GM21825 (cell line): ENCODE data around the gene ACTR3C.
A peak's percentile ranks its signal among the peaks of the same experiment; 100 is the strongest.
"Not testable (repeated sequence)": the region's sequence is repeated elsewhere in the genome, so short reads cannot be mapped to it uniquely, and the experiment has no call there.

Experiments used
- ATAC-seq: cut with Tn5 transposase; IDR thresholded peaks from one replicate; pipeline ENCODE4 v1.9.1; 2021; ENCODE audit warnings: mild to moderate bottlenecking, moderate library complexity; ENCODE audit not compliant: unreplicated experiment

The ACTR3C gene

GRCh38 chr7:150285849-150286754 is 37.2 kb downstream of the ACTR3C start:
- peak; percentile 63 for ATAC-seq

GRCh38 chr7:150283608-150284007 is 39.7 kb downstream of the ACTR3C start:
- ATAC-seq = not testable (repeated sequence)

DNA sequence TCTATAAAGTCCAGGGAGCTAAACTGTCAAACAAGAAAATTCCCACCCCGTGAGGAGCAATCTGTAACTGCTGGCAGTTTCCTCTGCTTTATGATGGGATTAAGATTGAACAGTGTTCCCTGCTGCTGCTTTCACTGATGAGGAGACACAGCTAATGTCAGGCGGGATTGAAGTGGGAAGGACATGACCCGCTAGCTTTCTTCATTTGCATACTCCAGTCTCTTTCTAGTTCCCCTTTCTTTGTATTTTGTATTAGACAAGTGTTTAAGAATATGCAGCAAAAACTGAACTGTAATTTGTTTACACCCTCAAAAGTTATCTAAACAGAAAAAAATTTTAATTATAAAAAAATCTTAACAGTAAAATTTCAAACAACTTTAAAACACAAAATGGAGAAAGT is 40.2 kb downstream of the ACTR3C start:
- ATAC-seq = not testable (repeated sequence)

GRCh38 chr7:150281681-150282403 is 41.5 kb downstream of the ACTR3C start:
- ATAC-seq = not testable (repeated sequence)

GRCh38 chr7:150278383-150278782 is 45.0 kb downstream of the ACTR3C start:
- ATAC-seq = not testable (repeated sequence)

DNA sequence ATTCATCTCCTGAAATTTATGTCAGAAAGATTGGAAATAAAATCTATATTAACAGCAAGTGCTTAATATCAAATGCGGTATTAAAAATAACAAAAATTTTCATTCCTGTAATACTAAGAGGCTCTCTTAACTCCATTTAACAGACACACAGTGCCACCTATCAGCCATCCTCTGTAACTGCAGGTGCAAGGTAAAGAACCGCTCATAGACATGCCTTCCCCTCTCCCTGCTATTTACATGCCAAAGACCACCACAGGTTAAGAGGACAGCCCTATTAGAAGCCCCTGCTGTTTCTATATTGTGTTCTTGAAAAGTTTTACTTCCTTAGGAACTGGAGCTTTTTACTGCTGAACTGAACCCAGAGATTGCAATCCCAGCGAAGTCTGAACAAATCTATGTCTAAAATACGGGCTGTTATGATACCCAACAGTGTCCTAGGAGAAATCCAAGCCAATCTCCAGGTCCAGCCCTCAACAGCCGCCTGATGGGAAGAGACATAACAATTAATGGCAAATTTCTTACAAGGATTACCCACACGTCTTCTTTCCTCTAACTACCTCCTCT is 47.1 kb downstream of the ACTR3C start:
- ATAC-seq = not testable (repeated sequence)

DNA sequence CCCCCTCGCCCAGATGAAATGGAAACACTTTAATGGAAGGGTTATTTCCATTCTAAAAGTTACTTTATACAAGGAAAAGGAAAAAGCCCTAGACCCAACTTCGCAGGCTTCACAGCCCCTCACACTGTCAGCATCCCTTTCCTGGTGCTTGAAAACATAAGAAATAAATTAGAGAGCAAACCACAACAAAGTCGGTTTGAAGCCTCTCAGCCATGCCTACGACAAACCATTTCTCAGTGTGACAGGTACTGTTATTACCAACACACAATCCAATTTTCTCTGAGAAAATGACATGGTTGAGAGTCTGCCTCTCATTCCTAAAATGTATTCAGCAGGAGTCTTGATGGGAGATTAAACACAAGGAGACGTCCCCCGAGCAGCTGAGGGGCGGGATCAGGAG is 51.4 kb downstream of the ACTR3C start:
- ATAC-seq = not testable (repeated sequence)

DNA sequence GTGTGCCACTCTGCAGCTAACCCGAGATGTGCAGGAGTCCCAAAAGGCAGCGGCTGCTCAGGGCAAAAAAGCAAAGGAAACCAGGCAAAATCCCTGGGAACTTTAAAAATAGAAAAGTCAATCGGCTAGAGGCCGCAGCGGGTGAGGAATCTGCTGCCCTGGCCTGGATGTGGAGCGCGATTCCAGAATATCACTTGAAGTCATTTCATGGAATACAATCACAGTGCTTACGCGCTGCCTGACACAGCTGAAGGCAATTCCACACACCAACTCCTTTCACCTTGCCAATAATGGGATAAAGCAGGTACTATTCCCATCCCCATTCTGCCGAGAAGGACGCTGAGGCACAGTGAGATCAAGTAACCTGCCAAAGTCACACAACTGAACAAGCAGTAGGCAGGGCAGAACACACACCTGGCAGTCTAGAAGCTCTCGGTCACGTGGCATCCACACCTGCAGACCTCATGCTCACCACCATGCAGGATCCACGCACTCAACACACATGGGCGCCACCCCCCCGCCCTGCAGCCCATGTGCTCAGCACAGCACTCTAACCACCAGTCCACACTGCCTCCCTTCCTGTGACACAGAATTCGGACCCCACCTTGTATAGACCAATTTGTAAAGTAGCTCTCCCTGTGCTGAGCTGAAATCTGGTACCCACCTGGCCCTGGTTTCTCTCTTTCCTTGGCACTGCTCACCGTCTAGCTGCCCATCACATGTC is 53.1 kb downstream of the ACTR3C start:
- ATAC-seq = not testable (repeated sequence)

- ATAC-seq = not testable (repeated sequence)
Measured at GRCh38 chr7:150268798-150269197, 54.5 kb downstream of the ACTR3C start.

DNA sequence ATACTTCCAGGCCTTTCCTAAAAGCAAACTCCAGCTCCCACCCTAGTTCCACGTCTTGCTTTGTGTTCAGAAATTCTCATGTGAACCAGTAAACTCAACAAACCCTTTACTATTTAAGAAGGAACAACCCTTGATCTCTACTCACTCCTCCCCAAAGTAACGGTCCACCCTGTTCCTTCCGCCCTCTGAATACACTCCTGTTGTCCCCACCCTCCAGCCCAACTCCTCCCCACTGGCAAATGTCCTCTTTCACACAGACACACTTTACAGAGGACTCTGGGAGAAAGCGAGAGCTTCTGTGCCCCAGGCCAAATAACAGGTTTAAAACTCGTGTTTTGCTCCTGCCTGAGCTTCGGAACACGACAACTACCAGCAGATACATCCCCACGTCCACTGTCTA is 55.1 kb downstream of the ACTR3C start:
- ATAC-seq = not testable (repeated sequence)

GRCh38 chr7:150266953-150267665 is 56.2 kb downstream of the ACTR3C start:
- not testable (repeated sequence) for ATAC-seq

DNA sequence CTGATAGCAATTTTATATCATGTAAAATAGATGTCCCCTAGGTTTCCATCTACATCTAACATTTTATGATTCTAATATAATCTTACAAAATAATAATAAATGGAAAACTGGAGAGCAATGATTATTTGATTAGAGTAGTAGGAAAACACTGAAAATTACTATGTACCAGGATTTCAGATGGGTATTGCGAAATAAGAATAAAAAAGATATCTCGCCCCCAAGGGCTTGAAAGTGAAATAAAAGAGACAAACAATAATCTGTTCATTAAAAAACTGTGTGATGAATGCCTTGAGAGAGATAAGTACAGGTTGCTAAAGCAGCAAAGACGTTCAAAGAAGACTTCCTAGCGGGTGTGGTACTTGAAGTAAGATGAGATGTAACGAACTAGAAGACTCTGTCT is 60.7 kb downstream of the ACTR3C start:
- ATAC-seq = not testable (repeated sequence)

DNA sequence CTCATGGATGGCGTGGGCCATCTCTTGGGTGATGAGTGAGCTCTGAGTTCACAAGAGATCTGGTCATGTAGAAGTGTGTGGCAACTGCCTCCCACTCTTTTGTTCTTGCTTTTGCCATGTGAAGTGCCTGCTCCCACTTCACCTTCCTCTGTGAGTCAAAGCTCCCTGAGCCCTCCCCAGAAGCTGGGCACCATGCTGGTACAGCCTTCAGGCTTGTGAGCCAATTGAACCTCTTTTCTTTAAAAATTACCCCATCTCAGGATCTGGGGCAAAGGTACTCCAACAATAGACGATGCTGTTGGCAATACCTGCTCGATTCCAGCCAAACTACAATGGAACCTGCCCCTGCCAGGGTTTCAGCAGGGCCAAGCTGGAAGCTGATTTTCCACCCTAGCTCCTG is 75.6 kb downstream of the ACTR3C start:
- ATAC-seq = not testable (repeated sequence)

DNA sequence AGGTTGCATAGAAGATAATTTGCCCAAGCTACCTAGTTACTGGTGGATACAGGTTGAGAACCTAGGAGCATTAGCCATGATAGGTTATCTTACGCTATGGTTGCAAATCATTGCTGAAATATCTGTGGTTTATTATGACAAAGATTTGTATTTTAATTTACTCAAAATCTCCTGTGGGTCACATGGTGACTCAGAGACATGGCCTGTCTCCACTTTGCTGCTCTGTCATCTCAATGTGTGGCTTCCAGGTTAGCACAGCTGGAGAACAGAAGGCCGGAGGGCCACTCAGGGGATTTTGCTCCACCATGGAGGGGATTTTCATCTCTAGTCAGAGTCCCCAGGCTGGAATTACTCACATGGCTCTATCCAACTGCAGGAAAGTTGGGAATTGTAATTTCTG is 78.1 kb downstream of the ACTR3C start:
- not testable (repeated sequence) for ATAC-seq

- ATAC-seq = not testable (repeated sequence)
Measured at GRCh38 chr7:150242935-150243334, 80.4 kb downstream of the ACTR3C start.

- ATAC-seq = not testable (repeated sequence)
Measured at GRCh38 chr7:150225444-150225843, 97.9 kb downstream of the ACTR3C start.

GRCh38 chr7:150222083-150222972 is 101.0 kb downstream of the ACTR3C start:
- not testable (repeated sequence) for ATAC-seq

- ATAC-seq = not testable (repeated sequence)
Measured at GRCh38 chr7:150220673-150221181, 102.6 kb downstream of the ACTR3C start.
